LNCAP (cell line): ENCODE results near the gene OR8D4.

Experiments used
- TF ChIP-seq, protein P1 (sequence below): fragments of 450-650 bp; IDR thresholded peaks from 2 replicates; pipeline ENCODE4 v1.5.1; 2017; ENCODE audit warnings: mild to moderate bottlenecking

The OR8D4 gene

DNA sequence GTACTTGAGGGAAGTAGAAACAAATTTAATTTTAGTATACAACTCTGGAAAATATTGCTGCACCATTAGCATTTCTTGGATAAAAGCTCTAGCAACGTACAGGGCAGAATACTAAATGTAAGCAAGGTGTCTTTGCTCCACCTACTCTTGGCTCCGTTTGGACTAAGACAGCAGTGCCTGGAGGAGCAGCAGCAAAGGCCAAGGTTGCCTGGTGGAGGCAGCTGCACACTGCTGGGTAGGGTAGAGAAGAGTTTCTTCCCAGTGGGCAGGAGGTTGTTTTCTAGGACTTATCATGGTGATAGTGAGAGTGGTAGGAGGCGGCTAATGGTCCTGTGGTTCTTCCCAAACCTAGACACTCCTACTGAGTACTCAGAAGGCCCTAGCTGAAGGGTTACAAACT lies 2.2 kb upstream of the OR8D4 start:
- TF ChIP-seq, protein P1, sequence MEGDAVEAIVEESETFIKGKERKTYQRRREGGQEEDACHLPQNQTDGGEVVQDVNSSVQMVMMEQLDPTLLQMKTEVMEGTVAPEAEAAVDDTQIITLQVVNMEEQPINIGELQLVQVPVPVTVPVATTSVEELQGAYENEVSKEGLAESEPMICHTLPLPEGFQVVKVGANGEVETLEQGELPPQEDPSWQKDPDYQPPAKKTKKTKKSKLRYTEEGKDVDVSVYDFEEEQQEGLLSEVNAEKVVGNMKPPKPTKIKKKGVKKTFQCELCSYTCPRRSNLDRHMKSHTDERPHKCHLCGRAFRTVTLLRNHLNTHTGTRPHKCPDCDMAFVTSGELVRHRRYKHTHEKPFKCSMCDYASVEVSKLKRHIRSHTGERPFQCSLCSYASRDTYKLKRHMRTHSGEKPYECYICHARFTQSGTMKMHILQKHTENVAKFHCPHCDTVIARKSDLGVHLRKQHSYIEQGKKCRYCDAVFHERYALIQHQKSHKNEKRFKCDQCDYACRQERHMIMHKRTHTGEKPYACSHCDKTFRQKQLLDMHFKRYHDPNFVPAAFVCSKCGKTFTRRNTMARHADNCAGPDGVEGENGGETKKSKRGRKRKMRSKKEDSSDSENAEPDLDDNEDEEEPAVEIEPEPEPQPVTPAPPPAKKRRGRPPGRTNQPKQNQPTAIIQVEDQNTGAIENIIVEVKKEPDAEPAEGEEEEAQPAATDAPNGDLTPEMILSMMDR, result no peak

DNA sequence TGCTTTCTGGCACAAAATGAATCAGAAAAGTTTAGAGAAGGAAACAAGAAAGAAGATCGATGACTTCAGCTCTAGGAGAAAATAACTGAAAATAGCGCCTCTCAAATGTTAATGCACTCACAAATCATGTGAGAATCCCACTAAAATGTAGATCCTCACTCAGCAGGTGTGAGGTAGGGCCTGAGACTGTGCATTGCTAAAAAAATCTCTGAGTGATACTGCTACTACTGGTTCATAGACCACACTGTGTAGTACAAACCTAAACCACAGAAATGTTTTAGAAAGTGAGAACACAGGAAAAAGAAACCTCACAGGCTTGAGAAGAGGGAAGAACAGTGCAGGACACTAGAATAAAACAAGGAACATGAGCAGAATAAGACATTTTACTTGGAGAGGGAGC lies 2.0 kb downstream of the OR8D4 start:
- TF ChIP-seq, protein P1, result no peak

DNA sequence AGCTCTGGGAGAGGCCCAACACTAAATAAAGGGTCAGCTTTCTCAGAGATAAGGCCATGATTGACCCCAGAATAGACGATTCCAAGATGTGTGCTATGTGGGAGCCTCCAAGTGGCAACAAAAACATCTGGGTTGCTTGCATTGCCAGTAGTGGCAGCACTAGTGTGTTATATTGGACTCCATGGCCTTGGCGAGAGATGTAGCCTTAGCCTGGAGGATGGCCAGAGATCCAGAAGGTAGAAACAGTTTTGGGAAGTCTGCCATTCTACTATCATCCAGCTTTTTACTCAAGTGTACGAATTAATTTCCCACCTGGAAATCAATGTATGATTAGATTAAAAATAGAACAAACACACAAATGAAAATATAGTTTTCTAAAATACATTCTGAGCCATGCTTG lies 3.0 kb downstream of the OR8D4 start:
- TF ChIP-seq, protein P1, result no peak

- TF ChIP-seq, protein P1, result no peak
Measured at GRCh38 chr11:123905826-123906225, 3.9 kb downstream of the OR8D4 start.

DNA sequence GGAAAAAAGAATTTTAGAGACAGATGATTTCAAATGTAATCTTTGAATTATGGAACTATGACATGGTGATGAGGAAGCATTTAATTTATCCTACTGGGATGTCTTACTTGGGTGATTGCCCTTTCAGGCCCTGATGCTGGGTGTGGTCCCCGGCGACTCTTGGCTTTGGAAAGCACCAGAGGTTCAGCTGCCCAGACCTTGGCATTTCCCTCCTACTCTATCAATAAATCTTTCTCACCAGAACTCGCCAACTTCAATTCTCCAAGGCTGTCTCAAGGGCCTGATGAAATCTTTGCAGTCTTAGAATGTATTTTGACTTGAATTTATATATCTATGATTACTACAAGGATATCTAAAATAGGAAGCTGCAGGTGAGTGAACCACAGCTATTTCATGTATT lies 19.0 kb downstream of the OR8D4 start:
- TF ChIP-seq, protein P1, result no peak

DNA sequence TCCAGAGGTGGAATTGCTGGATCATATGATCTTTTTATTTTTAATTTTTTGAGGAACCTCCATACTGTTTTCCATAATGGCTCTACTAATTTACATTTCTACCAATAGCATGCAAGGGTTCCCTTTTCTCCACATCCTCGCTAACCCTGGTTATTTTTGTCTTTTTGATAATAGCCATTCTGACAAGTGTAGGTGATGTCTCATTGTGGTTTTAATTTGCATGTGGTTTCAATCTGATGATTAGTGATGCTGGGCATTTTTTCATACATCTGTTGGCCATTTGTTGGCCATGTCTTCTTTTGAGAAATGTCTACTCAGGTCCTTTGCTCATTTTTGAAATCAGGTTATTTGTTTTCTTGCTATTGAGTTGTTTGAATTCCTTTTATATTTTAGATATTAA lies 22.1 kb downstream of the OR8D4 start:
- TF ChIP-seq, protein P1, result no peak

- TF ChIP-seq, protein P1, result no peak
Measured at GRCh38 chr11:123939317-123939716, 37.4 kb downstream of the OR8D4 start, which contains the start of gene OR4D5. Gene OR4D5 (plus strand): TSS chr11:123939617. CDS start chr11:123939617, 0 bp downstream.

DNA sequence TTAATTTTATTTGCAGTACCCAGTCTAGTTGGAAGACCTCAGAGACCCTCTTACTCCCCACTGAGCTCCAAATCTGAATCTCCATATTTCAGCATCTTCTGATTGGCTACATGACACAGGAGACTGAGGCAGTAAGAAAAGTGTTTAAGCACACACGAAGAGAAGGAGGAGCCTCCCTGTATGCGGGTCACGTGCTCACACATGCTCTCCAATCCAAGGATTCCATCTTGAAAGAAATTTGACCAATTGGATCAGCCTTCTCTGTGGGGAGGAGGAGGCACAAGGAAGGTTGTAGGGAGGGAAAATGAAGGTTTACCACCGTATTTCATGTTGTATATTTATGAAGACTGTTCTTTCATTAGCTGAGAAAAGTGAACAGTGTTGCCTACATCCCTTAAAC lies 40.4 kb downstream of the OR8D4 start:
- TF ChIP-seq, protein P1, result no peak
